HEK293 (cell line): ENCODE data around the gene SPIC.
A peak's percentile ranks its signal among the peaks of the same experiment; 100 is the strongest.

Experiments used
- CTCF ChIA-PET: fragments of 350-600 bp; formaldehyde crosslinking; extraction: SDS; loops from one replicate; lab custom pipeline; 2021; ENCODE audit warnings: antibody characterized with exemption; lab: Yijun Ruan, JAX
- POLR2A ChIA-PET: fragments of 300-600 bp; formaldehyde crosslinking; extraction: SDS; loops from one replicate; lab custom pipeline; 2020; ENCODE audit warnings: antibody characterized with exemption, inconsistent platforms; lab: Yijun Ruan, JAX
- H3K27ac ChIP-seq: fragments of 200-500 bp; sonication (Bioruptor generic); 2 replicates; pipeline ENCODE4 v1.5.1; 2014; ENCODE audit warnings: low read depth, low read length, control low read depth, inconsistent platforms; ENCODE audit errors: extremely low read depth
- H3K36me3 ChIP-seq, 2 experiments: fragments of 200-500 bp in 1 of 2; sonication (Bioruptor generic) in 1 of 2; 1 replicate in 1 of 2; 2 replicates in 1 of 2; pipeline ENCODE4 v1.5.1; 2014 to 2017; ENCODE audit warnings: inconsistent platforms in 2 of 2, low read length in 2 of 2; ENCODE audit not compliant: control insufficient read depth in 2 of 2, insufficient read depth in 1 of 2
- H3K4me1 ChIP-seq: fragments of 200-500 bp; sonication (Bioruptor generic); 2 replicates; pipeline ENCODE4 v1.5.1; 2014; ENCODE audit warnings: mild to moderate bottlenecking, low read length, inconsistent platforms; ENCODE audit not compliant: control insufficient read depth, insufficient read depth
- H3K4me3 ChIP-seq: 2 replicates; pipeline ENCODE4 v1.5.1; 2011; ENCODE audit warnings: low read depth, mild to moderate bottlenecking, control low read depth, low read length, moderate library complexity
- H3K9me3 ChIP-seq: fragments of 200-500 bp; sonication (Bioruptor generic); 2 replicates; pipeline ENCODE4 v1.5.1; 2014; ENCODE audit warnings: low read depth, low read length, inconsistent platforms; ENCODE audit not compliant: control insufficient read depth, insufficient read depth
- CTCF ChIP-seq: fragments of 450-650 bp; formaldehyde crosslinking; IDR thresholded peaks from 2 replicates; pipeline ENCODE4 v1.5.1; 2016; ENCODE audit warnings: missing biosample characterization, missing genetic modification characterization
- GLI4 ChIP-seq: fragments of 450-650 bp; formaldehyde crosslinking; IDR thresholded peaks from 2 replicates; pipeline ENCODE4 v1.5.1; 2016; ENCODE audit warnings: missing biosample characterization, missing genetic modification characterization
- OSR2 ChIP-seq: fragments of 450-650 bp; formaldehyde crosslinking; IDR thresholded peaks from 2 replicates; pipeline ENCODE4 v1.5.1; 2016; ENCODE audit warnings: missing biosample characterization, missing genetic modification characterization
- PATZ1 ChIP-seq: fragments of 450-650 bp; formaldehyde crosslinking; IDR thresholded peaks from 2 replicates; pipeline ENCODE4 v1.5.1; 2016; ENCODE audit warnings: missing biosample characterization, missing genetic modification characterization
- PRDM2 ChIP-seq: fragments of 450-650 bp; formaldehyde crosslinking; IDR thresholded peaks from 2 replicates; pipeline ENCODE4 v1.5.1; 2016; ENCODE audit warnings: missing biosample characterization, missing genetic modification characterization, borderline replicate concordance
- SCRT2 ChIP-seq: fragments of 450-650 bp; formaldehyde crosslinking; IDR thresholded peaks from 2 replicates; pipeline ENCODE4 v1.5.1; 2016; ENCODE audit warnings: missing biosample characterization, missing genetic modification characterization
- SP2 ChIP-seq: fragments of 450-650 bp; formaldehyde crosslinking; IDR thresholded peaks from 2 replicates; pipeline ENCODE4 v1.5.1; 2016; ENCODE audit warnings: missing biosample characterization, missing genetic modification characterization
- TCF7L2 ChIP-seq: IDR thresholded peaks from 2 replicates; pipeline ENCODE4 v1.6.1; 2011; ENCODE audit warnings: low read depth, mild to moderate bottlenecking, inconsistent platforms, low read length, moderate library complexity, borderline replicate concordance
- ZBTB20 ChIP-seq: fragments of 450-650 bp; formaldehyde crosslinking; IDR thresholded peaks from 2 replicates; pipeline ENCODE4 v1.5.1; 2016; ENCODE audit warnings: missing biosample characterization, missing genetic modification characterization
- ZBTB26 ChIP-seq: fragments of 450-650 bp; formaldehyde crosslinking; optimal IDR thresholded peaks from 2 replicates; pipeline ENCODE3; 2016; ENCODE audit warnings: missing biosample characterization, mild to moderate bottlenecking, missing genetic modification characterization
- ZBTB8A ChIP-seq: fragments of 450-650 bp; formaldehyde crosslinking; IDR thresholded peaks from 2 replicates; pipeline ENCODE4 v1.5.1; 2016; ENCODE audit warnings: missing biosample characterization, missing genetic modification characterization
- ZNF350 ChIP-seq: fragments of 450-650 bp; formaldehyde crosslinking; IDR thresholded peaks from 2 replicates; pipeline ENCODE4 v1.5.0; 2017; ENCODE audit warnings: missing biosample characterization, mild to moderate bottlenecking, missing genetic modification characterization
- ZNF362 ChIP-seq: fragments of 450-650 bp; formaldehyde crosslinking; IDR thresholded peaks from 2 replicates; pipeline ENCODE4 v1.5.1; 2016; ENCODE audit warnings: missing biosample characterization, missing genetic modification characterization
- ZNF366 ChIP-seq: fragments of 450-650 bp; formaldehyde crosslinking; conservative IDR thresholded peaks from 2 replicates; pipeline ENCODE4 v1.5.1; 2016; ENCODE audit warnings: missing biosample characterization, missing genetic modification characterization
- ZNF571 ChIP-seq: fragments of 450-650 bp; formaldehyde crosslinking; IDR thresholded peaks from 2 replicates; pipeline ENCODE4 v1.5.0; 2017; ENCODE audit warnings: missing biosample characterization, missing genetic modification characterization
- ZNF654 ChIP-seq: fragments of 450-650 bp; formaldehyde crosslinking; IDR thresholded peaks from 2 replicates; pipeline ENCODE4 v1.5.1; 2016; ENCODE audit warnings: low read depth, missing biosample characterization, missing genetic modification characterization
- ZSCAN18 ChIP-seq: fragments of 450-650 bp; formaldehyde crosslinking; IDR thresholded peaks from 2 replicates; pipeline ENCODE4 v1.5.1; 2016; ENCODE audit warnings: missing biosample characterization, missing genetic modification characterization
- TF ChIP-seq, protein P1 (sequence below): fragments of 450-650 bp; formaldehyde crosslinking; IDR thresholded peaks from 2 replicates; pipeline ENCODE4 v1.5.1; 2016; ENCODE audit warnings: missing biosample characterization, missing genetic modification characterization
- TF ChIP-seq, protein P2 (sequence below): fragments of 450-650 bp; formaldehyde crosslinking; IDR thresholded peaks from 2 replicates; pipeline ENCODE4 v1.5.1; 2016; ENCODE audit warnings: missing biosample characterization, missing genetic modification characterization

SPIC gene

GRCh38 chr12:101459642-101460346 is 15.3 kb upstream of the SPIC start (continued):
- no peak for TF ChIP-seq ZBTB26 (tag by site-specific recombination)
- no peak for TF ChIP-seq ZNF654 (tag by site-specific recombination)
- 0 out of 2 replicates have a peak, but pooled peaks have one; percentile 41 for TF ChIP-seq PATZ1
- TF ChIP-seq ZNF362 (tag by site-specific recombination): no peak
- TF ChIP-seq SCRT2 (tag by site-specific recombination): no peak
- TF ChIP-seq, protein P1, sequence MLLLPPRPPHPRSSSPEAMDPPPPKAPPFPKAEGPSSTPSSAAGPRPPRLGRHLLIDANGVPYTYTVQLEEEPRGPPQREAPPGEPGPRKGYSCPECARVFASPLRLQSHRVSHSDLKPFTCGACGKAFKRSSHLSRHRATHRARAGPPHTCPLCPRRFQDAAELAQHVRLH (tag by site-specific recombination): 0 out of 2 replicates have a peak, but pooled peaks have one; percentile 48
- TF ChIP-seq, protein P2, sequence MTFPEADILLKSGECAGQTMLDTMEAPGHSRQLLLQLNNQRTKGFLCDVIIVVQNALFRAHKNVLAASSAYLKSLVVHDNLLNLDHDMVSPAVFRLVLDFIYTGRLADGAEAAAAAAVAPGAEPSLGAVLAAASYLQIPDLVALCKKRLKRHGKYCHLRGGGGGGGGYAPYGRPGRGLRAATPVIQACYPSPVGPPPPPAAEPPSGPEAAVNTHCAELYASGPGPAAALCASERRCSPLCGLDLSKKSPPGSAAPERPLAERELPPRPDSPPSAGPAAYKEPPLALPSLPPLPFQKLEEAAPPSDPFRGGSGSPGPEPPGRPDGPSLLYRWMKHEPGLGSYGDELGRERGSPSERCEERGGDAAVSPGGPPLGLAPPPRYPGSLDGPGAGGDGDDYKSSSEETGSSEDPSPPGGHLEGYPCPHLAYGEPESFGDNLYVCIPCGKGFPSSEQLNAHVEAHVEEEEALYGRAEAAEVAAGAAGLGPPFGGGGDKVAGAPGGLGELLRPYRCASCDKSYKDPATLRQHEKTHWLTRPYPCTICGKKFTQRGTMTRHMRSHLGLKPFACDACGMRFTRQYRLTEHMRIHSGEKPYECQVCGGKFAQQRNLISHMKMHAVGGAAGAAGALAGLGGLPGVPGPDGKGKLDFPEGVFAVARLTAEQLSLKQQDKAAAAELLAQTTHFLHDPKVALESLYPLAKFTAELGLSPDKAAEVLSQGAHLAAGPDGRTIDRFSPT: peak; percentile 64
- TF ChIP-seq OSR2 (tag by site-specific recombination): peak; percentile 82
- no peak for TF ChIP-seq GLI4 (tag by site-specific recombination)
- peak; percentile 37; the same call in 1 of the 2 replicates for TF ChIP-seq ZBTB20 (tag by site-specific recombination)

DNA sequence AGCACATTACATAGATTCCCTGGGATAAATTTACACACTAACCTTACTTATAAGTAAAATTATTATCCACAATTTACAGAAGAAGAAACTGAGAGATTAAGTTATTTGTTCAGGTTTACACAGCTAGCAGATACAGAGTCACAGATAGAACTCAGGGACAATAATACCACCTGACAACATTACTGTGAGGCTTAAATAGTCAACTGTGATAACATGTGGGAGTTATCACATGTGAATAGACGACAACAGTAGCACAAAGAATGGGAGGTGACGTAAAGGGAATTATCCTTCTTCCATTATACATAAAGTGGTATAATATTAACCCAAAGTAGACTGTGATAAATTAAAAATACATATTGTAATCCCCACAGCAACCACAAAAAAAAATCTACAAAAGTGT is 6.2 kb upstream of the SPIC start:
- Histone ChIP-seq H3K36me3 (no peaks in the 10 kb centered on the region), H3K9me3 (no peaks in the 10 kb centered on the region), H3K27ac (no peak overlapping the region), H3K4me1 (no peaks in the 10 kb centered on the region), H3K4me3 (no peak overlapping the region)
- ChIA-PET POLR2A (no interaction called here), CTCF (no interaction called here)
- TF ChIP-seq ZNF350 (tag by site-specific recombination) (no peak), ZNF571 (no peak), ZNF366 (tag by site-specific recombination) (no peak), SP2 (tag by site-specific recombination) (no peak), CTCF (no peak), PRDM2 (tag by site-specific recombination) (no peak), ZSCAN18 (tag by site-specific recombination) (no peak), TCF7L2 (no peak), ZBTB8A (tag by site-specific recombination) (no peak)
